Activated T-helper 2 cell treated with anti-CD3 and anti-CD28 coated beads, Interferon-gamma antibody, Interleukin-2, Interleukin-4, amounts not matched to agents 10 μg/mL and 5 μg/mL and 100 μg/mL, durations not matched to agents 14 hours and 24 hours and 36 hours (primary cell): ENCODE results near the gene SLC2A10. TPM values are rescaled to one million over a fixed set of nuclear protein-coding genes. Genes with fewer than 3 reads are reported as not detected.

Experiments
- DNase-seq: peaks from one replicate; pipeline ENCODE4 v3.0.0; 2021; ENCODE audit warnings: low spot score
- H3K27ac Mint-ChIP-seq: one replicate; pipeline ENCODE4 v1.8.0; 2021; ENCODE audit warnings: mixed read lengths
- H3K27me3 Mint-ChIP-seq: one replicate; pipeline ENCODE4 v1.8.0; 2021; ENCODE audit warnings: low read depth, mixed read lengths
- H3K36me3 Mint-ChIP-seq: one replicate; pipeline ENCODE4 v1.8.0; 2021; ENCODE audit warnings: low read depth, mixed read lengths
- H3K4me1 Mint-ChIP-seq: one replicate; pipeline ENCODE4 v1.8.0; 2021; ENCODE audit warnings: low read depth, mixed read lengths
- H3K4me3 Mint-ChIP-seq: one replicate; pipeline ENCODE4 v1.8.0; 2021; ENCODE audit warnings: low read depth, mild to moderate bottlenecking, moderate library complexity, mixed read lengths
- H3K9me3 Mint-ChIP-seq: one replicate; pipeline ENCODE4 v1.8.0; 2021; ENCODE audit warnings: mixed read lengths
- intact Hi-C: fragments of 100-400 bp; cut with micrococcal nuclease; formaldehyde crosslinking; loops from one replicate; pipeline ENCODE4 v1.15.1; 2023
- total RNA-seq: library from RNA; stranded (reverse); gene quantifications from 2 replicates; pipeline ENCODE4 v1.2.3, GENCODE V29; 2022

Gene SLC2A10
- total RNA-seq, 1 donor from 2014 or later = not detected

DNA sequence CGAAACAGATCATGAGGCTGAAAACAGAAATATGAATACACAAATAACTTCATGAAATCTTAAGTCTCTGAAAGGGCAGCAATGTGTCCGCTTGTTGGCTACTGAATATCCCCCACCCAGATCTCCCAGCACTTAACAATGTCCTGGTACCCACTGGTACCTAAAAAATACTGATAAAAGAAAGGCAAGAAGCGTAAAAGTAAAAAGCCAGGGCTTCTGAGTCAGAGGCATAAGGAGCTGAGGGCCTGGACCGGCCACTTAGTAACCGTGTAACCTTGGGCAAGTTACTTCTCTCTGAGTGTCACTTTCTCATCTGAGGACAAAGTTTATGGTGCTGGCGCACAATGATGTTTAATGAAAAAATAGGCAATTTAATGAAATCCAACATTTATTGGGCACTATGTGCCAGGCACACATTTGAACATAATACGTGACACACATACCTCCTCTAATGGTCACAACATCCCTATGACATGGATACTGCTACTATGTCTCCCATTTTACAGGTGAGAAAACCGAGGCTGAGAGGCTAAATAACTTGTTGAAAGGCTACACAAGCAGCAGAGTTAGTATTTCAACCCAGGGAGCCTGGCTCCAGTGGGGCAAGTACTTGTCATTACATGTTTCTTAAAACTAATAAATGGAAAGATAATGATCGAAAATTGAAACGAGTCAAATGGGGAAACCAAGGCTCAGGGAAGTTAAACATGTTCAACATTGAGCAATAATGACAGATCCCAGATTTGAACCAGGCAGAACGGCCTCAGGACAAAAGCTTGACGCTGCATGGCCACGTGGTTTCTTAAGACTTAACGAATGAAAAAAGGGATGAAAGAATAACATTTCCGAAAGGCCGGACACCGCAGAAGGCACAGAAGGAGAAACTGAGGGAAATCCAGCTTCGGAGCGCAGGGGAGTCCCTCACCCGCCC, 21.0 kb upstream of the SLC2A10 start:
- Mint-ChIP-seq H3K27me3 (no peaks in the 10 kb centered on the region), H3K9me3 (peaks cover 5% of the 10 kb centered on the region), H3K27ac (peak overlapping the region; percentile 83), H3K4me3 (peak overlapping the region; percentile 88), H3K4me1 (peaks cover 41% of the 10 kb centered on the region), H3K36me3 (peaks cover 37% of the 10 kb centered on the region)
- no peak for DNase-seq
- intact Hi-C loops = loop anchor here (2.0 to 5.0 kb wide), 3 partner anchors 144 to 326 kb away; no protein-coding TSS in a partner anchor

DNA sequence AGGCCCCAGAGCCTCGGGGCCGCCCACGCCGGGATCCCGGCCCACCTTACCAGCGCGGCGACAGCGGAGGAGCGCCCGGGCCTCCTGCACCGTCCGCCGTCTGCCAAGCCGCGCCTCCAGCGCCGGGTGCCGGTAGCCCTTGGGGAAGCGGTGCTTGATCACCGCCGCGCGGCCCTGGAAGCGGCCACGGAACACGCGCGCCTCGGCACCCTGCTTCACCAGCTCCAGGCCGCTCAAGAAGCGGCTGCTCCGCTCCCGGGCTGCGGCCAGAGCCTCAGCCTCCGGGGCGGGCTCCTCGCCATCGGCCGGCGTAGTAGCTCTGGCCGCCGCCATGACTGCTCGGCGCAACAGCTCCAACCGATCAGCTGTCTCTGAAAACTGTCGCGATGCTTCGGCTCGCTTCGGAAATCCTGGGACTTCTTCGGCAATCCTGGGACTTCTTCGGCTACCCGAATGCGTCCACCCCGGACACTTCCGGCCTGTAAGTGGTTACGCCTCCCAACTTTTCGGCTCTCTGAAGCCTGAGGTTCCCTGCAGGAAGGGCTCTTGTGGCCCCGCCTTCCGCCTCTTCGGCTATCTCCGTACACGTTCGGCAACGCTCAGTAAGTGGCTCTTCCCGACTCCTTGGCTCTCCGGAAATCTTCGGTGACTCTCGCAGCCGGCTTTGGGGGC, 20.2 kb upstream of the SLC2A10 start, which contains the start of gene TP53RK:
TP53RK (minus strand) TSS at position 363 of the 672 bp plus-strand sequence; CDS start at position 333, 30 bp downstream.
- DNase-seq = peak; percentile 95
- no peaks in the 10 kb centered on the region for H3K27me3 Mint-ChIP-seq
- H3K27ac Mint-ChIP-seq = peak within 1 kb of the TSS; percentile 83
- H3K9me3 Mint-ChIP-seq = peaks cover 5% of the 10 kb centered on the region
- H3K4me1 Mint-ChIP-seq = peaks cover 33% of the 10 kb centered on the region
- peaks cover 29% of the 10 kb centered on the region for H3K36me3 Mint-ChIP-seq
- peak within 1 kb of the TSS; percentile 88 for H3K4me3 Mint-ChIP-seq
- intact Hi-C loops = loop anchor here (2.0 to 5.0 kb wide), 3 partner anchors 144 to 327 kb away; no protein-coding TSS in a partner anchor

- Mint-ChIP-seq H3K36me3 (peaks cover 25% of the 10 kb centered on the region), H3K9me3 (peaks cover 5% of the 10 kb centered on the region), H3K27me3 (no peaks in the 10 kb centered on the region), H3K27ac (peak overlapping the region; percentile 83), H3K4me3 (peak overlapping the region; percentile 88), H3K4me1 (peaks cover 36% of the 10 kb centered on the region)
- intact Hi-C loops = loop anchor here (2.0 to 5.0 kb wide), 3 partner anchors 145 to 327 kb away; no protein-coding TSS in a partner anchor
- no peak for DNase-seq
Measured at GRCh38 chr20:46689754-46690085, 19.7 kb upstream of the SLC2A10 start.

DNA sequence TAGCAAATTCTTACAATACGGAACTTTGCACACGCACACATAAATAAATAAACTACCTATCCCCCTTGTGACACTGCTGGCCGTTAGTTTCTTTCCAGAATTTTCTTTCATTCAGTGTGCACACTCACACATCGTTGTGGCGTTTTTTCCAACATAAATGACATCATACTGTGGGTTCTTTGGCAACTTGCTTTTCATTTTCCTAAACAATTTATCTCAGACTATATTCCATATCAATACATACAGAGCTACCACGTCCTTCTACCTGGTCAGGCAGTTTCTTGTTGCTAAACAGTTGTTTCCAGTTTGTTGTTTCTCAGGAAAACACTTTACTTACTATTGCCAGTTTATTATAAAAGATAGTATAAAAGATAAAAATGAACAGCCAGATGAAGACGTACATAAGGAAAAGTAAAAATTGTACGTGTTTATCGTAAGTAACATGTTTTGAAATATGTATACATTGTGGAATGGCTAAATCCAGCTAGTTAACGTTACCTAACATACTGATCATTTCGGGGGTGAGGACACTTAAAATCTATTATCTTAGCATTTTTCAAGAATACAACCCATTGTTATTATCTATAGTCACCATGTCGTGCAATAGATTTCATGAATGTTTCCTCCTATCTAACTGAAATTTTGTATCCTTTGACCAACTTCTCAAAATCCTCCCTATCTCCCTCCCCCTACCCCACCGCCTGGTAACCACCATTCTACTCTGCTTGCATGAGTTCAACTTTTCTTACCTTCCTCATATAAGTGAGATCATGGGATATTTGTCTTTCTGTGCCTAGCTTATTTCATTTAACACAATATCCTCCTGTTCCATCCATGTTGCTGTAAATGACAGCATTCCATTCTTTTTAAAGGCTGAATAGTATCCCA, 19.0 kb upstream of the SLC2A10 start:
- Mint-ChIP-seq H3K36me3 (peaks cover 19% of the 10 kb centered on the region), H3K4me3 (peak overlapping the region; percentile 88)

DNA sequence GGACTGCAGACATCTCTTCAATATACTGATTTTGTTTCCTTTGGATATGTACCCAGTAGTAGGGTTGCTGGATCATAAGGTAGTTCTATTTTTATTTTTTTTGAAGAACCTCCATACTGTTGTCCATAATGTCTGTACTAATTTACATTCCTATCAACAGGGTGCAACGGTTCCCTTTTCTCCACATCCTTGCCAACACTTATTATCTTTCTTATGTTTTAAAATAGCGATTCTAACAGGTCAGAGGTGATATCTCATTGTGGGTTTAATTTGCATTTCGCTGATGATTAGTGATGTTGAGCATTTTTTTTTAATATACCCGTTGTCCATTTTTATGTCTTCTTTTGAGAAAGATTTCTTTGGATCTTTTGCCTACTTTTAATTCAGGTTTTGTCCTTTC, 18.3 kb upstream of the SLC2A10 start:
- intact Hi-C loops = no loop called here
- Mint-ChIP-seq H3K9me3 (peaks cover 5% of the 10 kb centered on the region), H3K27ac (no peak overlapping the region), H3K36me3 (peaks cover 13% of the 10 kb centered on the region), H3K27me3 (no peaks in the 10 kb centered on the region), H3K4me1 (peaks cover 32% of the 10 kb centered on the region), H3K4me3 (no peak overlapping the region)
- no peak for DNase-seq

More for the DNA sequence above, 19.0 kb upstream of the SLC2A10 start:
- peak overlapping the region; percentile 71 for H3K27ac Mint-ChIP-seq
- DNase-seq = no peak
- H3K27me3 Mint-ChIP-seq = no peaks in the 10 kb centered on the region
- intact Hi-C loops = no loop called here
- peaks cover 32% of the 10 kb centered on the region for H3K4me1 Mint-ChIP-seq
- peaks cover 5% of the 10 kb centered on the region for H3K9me3 Mint-ChIP-seq

DNA sequence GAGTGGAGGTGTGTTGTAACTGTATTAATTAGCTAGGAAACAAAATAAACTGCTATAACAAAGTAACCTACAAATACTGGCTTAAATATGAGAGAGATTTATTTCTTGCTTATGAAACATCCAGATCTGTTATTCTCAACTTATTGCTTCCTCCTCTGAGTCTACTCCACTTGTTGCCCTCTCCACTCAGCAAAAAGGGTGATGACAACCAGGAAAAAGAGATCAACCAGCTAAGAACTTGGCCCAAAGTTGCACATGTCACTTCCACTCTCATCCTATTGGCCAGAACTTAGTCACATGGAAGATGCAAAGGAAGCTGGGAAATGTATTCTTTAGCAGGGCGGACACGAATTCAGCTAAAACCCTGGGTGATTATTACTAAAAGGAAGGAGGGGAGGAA, 15.0 kb upstream of the SLC2A10 start:
- Mint-ChIP-seq H3K27me3 (no peaks in the 10 kb centered on the region), H3K4me3 (no peak overlapping the region), H3K36me3 (no peaks in the 10 kb centered on the region), H3K9me3 (peaks cover 5% of the 10 kb centered on the region), H3K4me1 (peaks cover 16% of the 10 kb centered on the region), H3K27ac (no peak overlapping the region)
- intact Hi-C loops = no loop called here
- no peak for DNase-seq

DNA sequence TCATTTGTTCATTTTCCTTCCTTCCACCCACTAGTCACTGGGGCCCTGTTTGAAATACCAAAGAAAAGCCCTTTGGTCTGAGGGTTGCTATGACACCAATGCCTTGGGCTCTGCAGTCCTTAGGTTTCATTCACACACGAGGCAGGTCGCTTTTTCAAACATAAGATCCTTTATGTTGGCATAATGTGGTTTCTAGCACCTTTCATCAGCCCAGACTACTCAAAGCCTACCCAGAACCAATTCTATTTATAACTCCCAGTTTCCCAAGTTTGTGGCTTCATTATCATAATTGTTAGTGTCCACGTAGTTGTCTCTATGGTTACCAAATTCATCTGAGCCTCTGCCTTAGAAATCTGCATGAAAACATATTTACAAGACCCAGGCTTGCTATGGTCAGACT, 13.6 kb upstream of the SLC2A10 start:
- Mint-ChIP-seq H3K4me1 (peaks cover 10% of the 10 kb centered on the region), H3K27me3 (peaks cover 5% of the 10 kb centered on the region), H3K4me3 (no peak overlapping the region), H3K27ac (no peak overlapping the region), H3K36me3 (no peaks in the 10 kb centered on the region), H3K9me3 (peaks cover 5% of the 10 kb centered on the region)
- no peak for DNase-seq
- intact Hi-C loops = no loop called here

GRCh38 chr20:46696791-46697279, 12.6 kb upstream of the SLC2A10 start:
- DNase-seq = no peak
- Mint-ChIP-seq H3K27ac (no peak overlapping the region), H3K4me3 (no peak overlapping the region), H3K4me1 (peaks cover 8% of the 10 kb centered on the region), H3K9me3 (peaks cover 2% of the 10 kb centered on the region), H3K36me3 (no peaks in the 10 kb centered on the region), H3K27me3 (peaks cover 5% of the 10 kb centered on the region)
- intact Hi-C loops = no loop called here

GRCh38 chr20:46698788-46699187, 10.7 kb upstream of the SLC2A10 start:
- H3K36me3 Mint-ChIP-seq = no peaks in the 10 kb centered on the region
- H3K9me3 Mint-ChIP-seq = no peaks in the 10 kb centered on the region
- H3K27ac Mint-ChIP-seq = no peak overlapping the region
- no peak for DNase-seq
- intact Hi-C loops = no loop called here
- H3K4me1 Mint-ChIP-seq = peaks cover 8% of the 10 kb centered on the region
- H3K27me3 Mint-ChIP-seq = peaks cover 5% of the 10 kb centered on the region
- H3K4me3 Mint-ChIP-seq = no peak overlapping the region

DNA sequence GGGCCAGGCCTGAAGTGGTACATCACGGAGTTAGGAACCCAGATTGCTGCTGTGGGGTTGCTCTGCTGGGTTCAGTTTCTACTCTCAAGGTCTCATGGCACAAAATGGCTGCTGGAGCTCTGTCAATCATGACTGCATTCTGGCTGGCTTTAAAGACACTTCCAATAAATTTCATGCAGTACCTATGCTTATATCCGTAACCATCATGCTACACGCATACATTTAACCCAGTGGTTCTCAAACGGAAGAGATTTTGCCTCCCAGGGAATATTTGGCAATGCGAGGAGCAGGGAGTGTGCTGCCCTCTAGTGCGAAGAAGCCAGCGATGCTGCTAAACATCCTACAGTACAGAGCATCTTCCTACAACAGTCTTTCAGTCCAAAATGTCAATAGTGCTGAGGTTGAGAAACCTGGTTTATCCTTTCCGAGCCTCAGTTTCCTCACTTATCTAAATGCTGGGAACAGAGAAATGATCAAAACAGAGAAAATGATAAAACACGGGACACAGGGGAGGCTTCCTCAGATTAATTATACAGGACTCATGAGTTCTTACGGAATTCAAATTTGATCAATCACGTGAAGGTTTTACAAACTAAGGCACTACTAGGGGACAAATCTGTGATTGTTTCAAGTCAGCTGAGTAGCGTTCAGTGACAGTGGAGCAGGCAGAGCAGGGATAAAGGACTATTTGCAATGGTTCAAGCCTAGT, 9.6 kb upstream of the SLC2A10 start:
- Mint-ChIP-seq H3K27ac (no peak overlapping the region), H3K27me3 (peaks cover 12% of the 10 kb centered on the region), H3K4me3 (no peak overlapping the region), H3K4me1 (peaks cover 6% of the 10 kb centered on the region), H3K36me3 (no peaks in the 10 kb centered on the region), H3K9me3 (no peaks in the 10 kb centered on the region)
- no peak for DNase-seq
- intact Hi-C loops = no loop called here

DNA sequence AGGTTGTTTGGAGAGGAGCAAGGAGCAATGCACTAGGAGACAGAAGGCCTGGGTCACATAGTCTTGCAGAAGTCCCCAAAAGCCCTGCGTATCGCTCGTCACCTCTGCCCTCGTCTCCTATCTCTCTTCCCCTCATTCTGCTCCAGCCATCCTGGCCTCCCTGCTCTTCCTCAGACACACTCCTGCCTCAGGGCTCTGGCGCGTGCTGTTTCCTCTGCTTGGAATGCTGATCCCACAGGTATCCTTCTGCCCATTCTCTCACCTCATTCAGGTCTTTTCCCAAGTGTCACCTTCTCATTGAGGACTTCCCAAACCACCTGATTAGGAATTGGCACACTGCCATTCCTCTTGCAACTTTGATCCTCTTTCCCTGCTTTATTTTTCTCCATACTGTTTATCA, 9.0 kb upstream of the SLC2A10 start:
- intact Hi-C loops = no loop called here
- no peak for DNase-seq
- peaks cover 6% of the 10 kb centered on the region for H3K4me1 Mint-ChIP-seq
- no peaks in the 10 kb centered on the region for H3K9me3 Mint-ChIP-seq
- no peak overlapping the region for H3K27ac Mint-ChIP-seq
- peaks cover 15% of the 10 kb centered on the region for H3K27me3 Mint-ChIP-seq
- H3K4me3 Mint-ChIP-seq = no peak overlapping the region
- no peaks in the 10 kb centered on the region for H3K36me3 Mint-ChIP-seq

DNA sequence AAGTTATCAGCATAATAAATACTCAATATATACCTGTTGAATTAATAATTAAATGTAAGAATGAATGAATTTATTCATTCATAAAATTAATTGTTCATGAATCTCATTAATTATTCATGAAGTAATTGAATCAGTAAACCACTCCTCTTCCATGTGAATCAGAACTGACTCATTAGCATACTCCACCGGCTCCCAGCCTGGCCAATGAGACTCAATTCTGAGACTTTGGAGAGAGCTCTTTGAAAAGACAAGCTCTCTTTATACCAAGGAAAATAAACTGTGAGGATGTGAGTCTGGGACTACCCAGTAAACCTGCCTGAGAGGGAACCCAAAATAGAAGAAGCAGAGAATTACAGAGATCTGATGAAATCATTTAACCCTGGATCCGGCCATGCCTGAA, 8.4 kb upstream of the SLC2A10 start:
- H3K4me3 Mint-ChIP-seq = no peak overlapping the region
- H3K27me3 Mint-ChIP-seq = peaks cover 18% of the 10 kb centered on the region
- no peak overlapping the region for H3K27ac Mint-ChIP-seq
- no peaks in the 10 kb centered on the region for H3K9me3 Mint-ChIP-seq
- DNase-seq = no peak
- intact Hi-C loops = no loop called here
- no peaks in the 10 kb centered on the region for H3K36me3 Mint-ChIP-seq
- peaks cover under 1% of the 10 kb centered on the region for H3K4me1 Mint-ChIP-seq
